Activated B cell treated with CpG ODN at 0.5 μM for 24 hours (primary cell): ENCODE results near the gene NOP53. TPM values are rescaled to one million over a fixed set of nuclear protein-coding genes. Genes with fewer than 3 reads are reported as not detected.
"Not testable (repeated sequence)": the region's sequence is repeated elsewhere in the genome, so short reads cannot be mapped to it uniquely, and the experiment has no call there.

Experiments
- ATAC-seq: fragments of 200-7000 bp; cut with Tn5 transposase; one replicate; pipeline ENCODE4 v1.10.0; 2021; ENCODE audit warnings: low read depth, mild to moderate bottlenecking, moderate library complexity
- CTCF ChIA-PET: fragments of 350-600 bp; sonication (Branson Sonifier 250); formaldehyde crosslinking; loops from one replicate; lab custom pipeline; 2021; ENCODE audit warnings: antibody characterized with exemption; lab: Charles Lee
- POLR2A ChIA-PET: fragments of 350-600 bp; sonication (Branson Sonifier 250); formaldehyde crosslinking; loops from one replicate; lab custom pipeline; 2021; ENCODE audit warnings: antibody characterized with exemption; lab: Charles Lee
- DNase-seq: peaks from one replicate; pipeline ENCODE4 v3.0.0; 2022
- H3K27ac Mint-ChIP-seq: one replicate; pipeline ENCODE4 v1.8.0; 2020; ENCODE audit warnings: mixed read lengths
- H3K27me3 Mint-ChIP-seq: one replicate; pipeline ENCODE4 v1.8.0; 2021; ENCODE audit warnings: mixed read lengths
- H3K36me3 Mint-ChIP-seq: one replicate; pipeline ENCODE4 v1.8.0; 2021; ENCODE audit warnings: low read depth, mixed read lengths
- H3K4me1 Mint-ChIP-seq: one replicate; pipeline ENCODE4 v1.8.0; 2021; ENCODE audit warnings: mixed read lengths
- H3K4me3 Mint-ChIP-seq: one replicate; pipeline ENCODE4 v1.8.0; 2020; ENCODE audit warnings: mild to moderate bottlenecking, mixed read lengths
- H3K9me3 Mint-ChIP-seq: one replicate; pipeline ENCODE4 v1.8.0; 2020; ENCODE audit warnings: mixed read lengths
- CTCF ChIP-seq: fragments of 200-600 bp; IDR thresholded peaks from one replicate; pipeline ENCODE4 v1.8.0; 2022; ENCODE audit warnings: antibody characterized with exemption, mild to moderate bottlenecking
- intact Hi-C: fragments of 100-400 bp; cut with micrococcal nuclease; formaldehyde crosslinking; loops from one replicate; pipeline ENCODE4 v1.15.1; 2024
- total RNA-seq: library from RNA; stranded (reverse); gene quantifications from 2 replicates; pipeline ENCODE4 v1.2.3, GENCODE V29; 2022

NOP53 gene
- total RNA-seq, 1 donor from 2014 or later: 695 TPM

GRCh38 chr19:47798904-47799266, 53.5 kb downstream of the NOP53 start:
- intact Hi-C loops: no loop called here
- DNase-seq (no peak), ATAC-seq (no peak)
- H3K4me3 Mint-ChIP-seq: no peak overlapping the region
- peaks cover 2% of the 10 kb centered on the region for H3K36me3 Mint-ChIP-seq
- CTCF ChIA-PET: no interaction called here
- H3K4me1 Mint-ChIP-seq: no peaks in the 10 kb centered on the region
- no peak for TF ChIP-seq CTCF
- H3K9me3 Mint-ChIP-seq: peaks cover 5% of the 10 kb centered on the region
- peaks cover 13% of the 10 kb centered on the region for H3K27me3 Mint-ChIP-seq
- POLR2A ChIA-PET: no interaction called here
- no peak overlapping the region for H3K27ac Mint-ChIP-seq

GRCh38 chr19:47801270-47801669, 55.9 kb downstream of the NOP53 start:
- no peak for TF ChIP-seq CTCF
- DNase-seq (no peak), ATAC-seq (no peak)
- no peak overlapping the region for H3K27ac Mint-ChIP-seq
- no peaks in the 10 kb centered on the region for H3K4me1 Mint-ChIP-seq
- H3K36me3 Mint-ChIP-seq: peaks cover 2% of the 10 kb centered on the region
- ChIA-PET CTCF (no interaction called here), POLR2A (no interaction called here)
- H3K9me3 Mint-ChIP-seq: peaks cover 5% of the 10 kb centered on the region
- intact Hi-C loops: no loop called here
- H3K4me3 Mint-ChIP-seq: no peak overlapping the region
- H3K27me3 Mint-ChIP-seq: peaks cover 10% of the 10 kb centered on the region

GRCh38 chr19:47802521-47803043, 57.2 kb downstream of the NOP53 start:
- POLR2A ChIA-PET: no interaction called here
- no peak for DNase-seq
- intact Hi-C loops: no loop called here
- TF ChIP-seq CTCF: no peak
- no peak for ATAC-seq
- CTCF ChIA-PET: no interaction called here
- Mint-ChIP-seq H3K27me3 (peaks cover 10% of the 10 kb centered on the region), H3K9me3 (peaks cover 7% of the 10 kb centered on the region), H3K27ac (no peak overlapping the region), H3K4me3 (no peak overlapping the region), H3K4me1 (no peaks in the 10 kb centered on the region), H3K36me3 (peaks cover 2% of the 10 kb centered on the region)

- H3K9me3 Mint-ChIP-seq, DNase-seq, H3K27ac Mint-ChIP-seq, CTCF ChIA-PET, ATAC-seq, POLR2A ChIA-PET, H3K27me3 Mint-ChIP-seq, H3K4me3 Mint-ChIP-seq, H3K4me1 Mint-ChIP-seq, H3K36me3 Mint-ChIP-seq, intact Hi-C loops: not testable (repeated sequence)
These were observed 57.8 kb downstream of the NOP53 start for GRCh38 chr19:47803148-47803547.

GRCh38 chr19:47803671-47804070, 58.3 kb downstream of the NOP53 start:
- H3K27me3 Mint-ChIP-seq, H3K4me1 Mint-ChIP-seq, ATAC-seq, H3K36me3 Mint-ChIP-seq, DNase-seq, POLR2A ChIA-PET, H3K4me3 Mint-ChIP-seq, CTCF ChIA-PET, H3K27ac Mint-ChIP-seq, H3K9me3 Mint-ChIP-seq, intact Hi-C loops: not testable (repeated sequence)

- ATAC-seq, H3K4me3 Mint-ChIP-seq, H3K36me3 Mint-ChIP-seq, intact Hi-C loops, CTCF ChIA-PET, H3K4me1 Mint-ChIP-seq, DNase-seq, H3K27me3 Mint-ChIP-seq, H3K27ac Mint-ChIP-seq, POLR2A ChIA-PET, H3K9me3 Mint-ChIP-seq: not testable (repeated sequence)
These were observed 59.1 kb downstream of the NOP53 start, which contains the start of gene TPRX1 for GRCh38 chr19:47804451-47804850. Gene TPRX1 (minus strand): TSS chr19:47804551. CDS start chr19:47804539, 12 bp downstream.

GRCh38 chr19:47805313-47805712, 60.0 kb downstream of the NOP53 start:
- TF ChIP-seq CTCF: no peak
- no peak for DNase-seq
- Mint-ChIP-seq H3K4me1 (no peaks in the 10 kb centered on the region), H3K4me3 (no peak overlapping the region), H3K36me3 (peaks cover 2% of the 10 kb centered on the region), H3K27me3 (no peaks in the 10 kb centered on the region), H3K9me3 (peaks cover 7% of the 10 kb centered on the region), H3K27ac (no peak overlapping the region)
- POLR2A ChIA-PET: no interaction called here
- no peak for ATAC-seq
- CTCF ChIA-PET: no interaction called here
- intact Hi-C loops: no loop called here
